Panc1 (cell line): ENCODE results near the gene SLC7A6. TPM values are rescaled to one million over a fixed set of nuclear protein-coding genes. Genes with fewer than 3 reads are reported as not detected.

Experiments
- ATAC-seq: fragments of 200-7000 bp; cut with Tn5 transposase; 2 replicates; pipeline ENCODE4 v1.9.1; 2020; ENCODE audit warnings: mild to moderate bottlenecking, moderate library complexity
- BruUV-seq: library from RNA; stranded (reverse); fragments of 400-500 nt; replicated peaks from 2 replicates; lab custom pipeline; 2021; lab: Mats Ljungman, UMichigan
- CTCF ChIA-PET: fragments of 300-600 bp; sonication (Branson Sonifier 250); formaldehyde crosslinking; loops from one replicate; lab custom pipeline; 2022; ENCODE audit warnings: antibody characterized with exemption; lab: Charles Lee
- POLR2A ChIA-PET: fragments of 300-600 bp; sonication (Branson Sonifier 250); formaldehyde crosslinking; loops from one replicate; lab custom pipeline; 2022; ENCODE audit warnings: antibody characterized with exemption; lab: Charles Lee
- DNase-seq: peaks from one replicate; pipeline ENCODE4 v3.0.0-alpha.2; 2010; ENCODE audit warnings: low read depth, low spot score
- H3K27ac ChIP-seq: 2 replicates; pipeline ENCODE4 v1.5.1; 2011; ENCODE audit warnings: mild to moderate bottlenecking, low read length, inconsistent platforms
- H3K27me3 ChIP-seq: fragments of 200-500 bp; sonication (Bioruptor generic); 2 replicates; pipeline ENCODE4 v1.6.0; 2014; ENCODE audit warnings: low read length, inconsistent platforms; ENCODE audit not compliant: control insufficient read depth, insufficient read depth
- H3K36me3 ChIP-seq: fragments of 200-500 bp; sonication (Bioruptor generic); 2 replicates; pipeline ENCODE4 v1.5.1; 2014; ENCODE audit warnings: inconsistent platforms, mild to moderate bottlenecking, low read length, moderate library complexity; ENCODE audit not compliant: control insufficient read depth, insufficient read depth
- H3K4me1 ChIP-seq: 2 replicates; pipeline ENCODE4 v1.5.1; 2011; ENCODE audit warnings: inconsistent platforms, mild to moderate bottlenecking, low read length, moderate library complexity; ENCODE audit not compliant: control insufficient read depth, insufficient read depth
- H3K4me3 ChIP-seq, 2 experiments: 2 replicates each; pipeline ENCODE4 v1.5.1; 2011 to 2012; ENCODE audit warnings: low read depth in 2 of 2, low read length in 2 of 2, mild to moderate bottlenecking in 2 of 2, inconsistent platforms in 1 of 2, moderate library complexity in 1 of 2
- H3K9me3 ChIP-seq: fragments of 200-500 bp; sonication (Bioruptor generic); 2 replicates; pipeline ENCODE4 v1.5.1; 2014; ENCODE audit warnings: low read depth, mild to moderate bottlenecking, inconsistent platforms, low read length, moderate library complexity; ENCODE audit not compliant: control insufficient read depth, insufficient read depth
- CTCF ChIP-seq: fragments of 450-650 bp; IDR thresholded peaks from 2 replicates; pipeline ENCODE4 v1.5.1; 2017; ENCODE audit warnings: mild to moderate bottlenecking
- POLR2AphosphoS5 ChIP-seq: IDR thresholded peaks from 2 replicates; pipeline ENCODE4 v1.6.1; 2012; ENCODE audit warnings: mild to moderate bottlenecking, low read depth, low read length, moderate library complexity
- SIN3A ChIP-seq: IDR thresholded peaks from 2 replicates; pipeline ENCODE4 v1.6.1; 2012; ENCODE audit warnings: low read depth, mild to moderate bottlenecking, low read length, moderate library complexity, borderline replicate concordance; ENCODE audit not compliant: insufficient read depth
- TCF7L2 ChIP-seq: IDR thresholded peaks from 2 replicates; pipeline ENCODE4 v1.6.1; 2011; ENCODE audit warnings: mild to moderate bottlenecking, low read depth, low read length, inconsistent platforms
- in situ Hi-C: cut with HindIII; loops from 2 replicates; pipeline ENCODE4 v1.10.0; 2016; ENCODE audit warnings: low sequenced_read_pairs, low pct_unique_long_range_greater_than_20kb
- intact Hi-C: fragments of 100-400 bp; cut with micrococcal nuclease; formaldehyde crosslinking; loops from one replicate; pipeline ENCODE4 v1.10.0; 2022; ENCODE audit not compliant: unreplicated experiment
- total RNA-seq: library from RNA; stranded (reverse); gene quantifications from one replicate; pipeline ENCODE4 v1.2.1, GENCODE V29; 2021; ENCODE audit not compliant: unreplicated experiment
- TF ChIP-seq, protein P1 (sequence below), 2 experiments: IDR thresholded peaks; 2 replicates each; pipeline ENCODE4 v1.6.1; 2011 to 2012; ENCODE audit warnings: low read depth in 2 of 2, control low read depth in 1 of 2, low read length in 1 of 2, mild to moderate bottlenecking in 1 of 2, moderate library complexity in 1 of 2; ENCODE audit not compliant: insufficient read depth in 1 of 2

SLC7A6 gene
- total RNA-seq, 1 experiment from 2014 or later: 58.9 TPM

GRCh38 chr16:68342620-68343019, 78.3 kb downstream of the SLC7A6 start:
- no peak overlapping the region for H3K27ac ChIP-seq
- no peak overlapping the region for H3K4me3 ChIP-seq
- no peak for ATAC-seq
- intact Hi-C loops: no loop called here
- POLR2A ChIA-PET: no interaction called here
- DNase-seq: no peak
- in situ Hi-C loops: no loop called here
- H3K9me3 ChIP-seq: no peaks in the 10 kb centered on the region
- no peaks in the 10 kb centered on the region for H3K4me1 ChIP-seq
- BruUV-seq: no TSS peak
- no peaks in the 10 kb centered on the region for H3K27me3 ChIP-seq
- CTCF ChIA-PET: no interaction called here
- H3K36me3 ChIP-seq: peaks cover 7% of the 10 kb centered on the region
- no peak for TF ChIP-seq SIN3A
- no peak for TF ChIP-seq TCF7L2

GRCh38 chr16:68343137-68343536, 78.8 kb downstream of the SLC7A6 start:
- CTCF ChIA-PET: no interaction called here

More at GRCh38 chr16:68343137-68343536, 78.8 kb downstream of the SLC7A6 start:
- no TSS peak for BruUV-seq
- POLR2A ChIA-PET: no interaction called here
- ATAC-seq (no peak), DNase-seq (no peak)
- H3K4me3 ChIP-seq: no peak overlapping the region
- in situ Hi-C loops (no loop called here), intact Hi-C loops (no loop called here)
- H3K27me3 ChIP-seq: no peaks in the 10 kb centered on the region
- no peaks in the 10 kb centered on the region for H3K9me3 ChIP-seq
- TF ChIP-seq CTCF (no peak), SIN3A (no peak), POLR2AphosphoS5 (no peak), TCF7L2 (no peak)
- TF ChIP-seq, protein P1, sequence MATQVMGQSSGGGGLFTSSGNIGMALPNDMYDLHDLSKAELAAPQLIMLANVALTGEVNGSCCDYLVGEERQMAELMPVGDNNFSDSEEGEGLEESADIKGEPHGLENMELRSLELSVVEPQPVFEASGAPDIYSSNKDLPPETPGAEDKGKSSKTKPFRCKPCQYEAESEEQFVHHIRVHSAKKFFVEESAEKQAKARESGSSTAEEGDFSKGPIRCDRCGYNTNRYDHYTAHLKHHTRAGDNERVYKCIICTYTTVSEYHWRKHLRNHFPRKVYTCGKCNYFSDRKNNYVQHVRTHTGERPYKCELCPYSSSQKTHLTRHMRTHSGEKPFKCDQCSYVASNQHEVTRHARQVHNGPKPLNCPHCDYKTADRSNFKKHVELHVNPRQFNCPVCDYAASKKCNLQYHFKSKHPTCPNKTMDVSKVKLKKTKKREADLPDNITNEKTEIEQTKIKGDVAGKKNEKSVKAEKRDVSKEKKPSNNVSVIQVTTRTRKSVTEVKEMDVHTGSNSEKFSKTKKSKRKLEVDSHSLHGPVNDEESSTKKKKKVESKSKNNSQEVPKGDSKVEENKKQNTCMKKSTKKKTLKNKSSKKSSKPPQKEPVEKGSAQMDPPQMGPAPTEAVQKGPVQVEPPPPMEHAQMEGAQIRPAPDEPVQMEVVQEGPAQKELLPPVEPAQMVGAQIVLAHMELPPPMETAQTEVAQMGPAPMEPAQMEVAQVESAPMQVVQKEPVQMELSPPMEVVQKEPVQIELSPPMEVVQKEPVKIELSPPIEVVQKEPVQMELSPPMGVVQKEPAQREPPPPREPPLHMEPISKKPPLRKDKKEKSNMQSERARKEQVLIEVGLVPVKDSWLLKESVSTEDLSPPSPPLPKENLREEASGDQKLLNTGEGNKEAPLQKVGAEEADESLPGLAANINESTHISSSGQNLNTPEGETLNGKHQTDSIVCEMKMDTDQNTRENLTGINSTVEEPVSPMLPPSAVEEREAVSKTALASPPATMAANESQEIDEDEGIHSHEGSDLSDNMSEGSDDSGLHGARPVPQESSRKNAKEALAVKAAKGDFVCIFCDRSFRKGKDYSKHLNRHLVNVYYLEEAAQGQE (IDR thresholded peaks at IDR 0.05; ENCODE audit: insufficient read depth in 1 of 2, low read depth in 2 of 2, low read length in 1 of 2): no peak
- H3K27ac ChIP-seq: no peak overlapping the region
- H3K36me3 ChIP-seq: peaks cover 7% of the 10 kb centered on the region
- no peaks in the 10 kb centered on the region for H3K4me1 ChIP-seq
